ENCODE data around the gene ATP5F1E.

Gene ATP5F1E

GRCh38 chr20:59050437-59050836 lies 18.3 kb upstream of the ATP5F1E start:
- TF ChIP-seq CREB1 (IDR thresholded peaks at IDR 0.05; ENCODE audit: low read depth) (no peak), RAD21 (IDR thresholded peaks at IDR 0.05; ENCODE audit: low read depth) (no peak), ZBTB7A (IDR thresholded peaks at IDR 0.05; ENCODE audit: low read depth) (no peak), YY1 (IDR thresholded peaks at IDR 0.05; ENCODE audit: low read depth) (no peak), CEBPB (IDR thresholded peaks at IDR 0.05) (no peak), NFIC (IDR thresholded peaks at IDR 0.05) (no peak), FOXM1 (IDR thresholded peaks at IDR 0.05; ENCODE audit: borderline replicate concordance, low read depth) (no peak), TCF12 (IDR thresholded peaks at IDR 0.05; ENCODE audit: low read depth) (no peak), MAX (IDR thresholded peaks at IDR 0.05) (no peak), TAF1 (IDR thresholded peaks at IDR 0.05; ENCODE audit: low read depth) (no peak), EGR1 (IDR thresholded peaks at IDR 0.05) (no peak), EP300 (IDR thresholded peaks at IDR 0.05; ENCODE audit: borderline replicate concordance) (no peak), TEAD4 (IDR thresholded peaks at IDR 0.05) (no peak)
- TF ChIP-seq, protein P1, sequence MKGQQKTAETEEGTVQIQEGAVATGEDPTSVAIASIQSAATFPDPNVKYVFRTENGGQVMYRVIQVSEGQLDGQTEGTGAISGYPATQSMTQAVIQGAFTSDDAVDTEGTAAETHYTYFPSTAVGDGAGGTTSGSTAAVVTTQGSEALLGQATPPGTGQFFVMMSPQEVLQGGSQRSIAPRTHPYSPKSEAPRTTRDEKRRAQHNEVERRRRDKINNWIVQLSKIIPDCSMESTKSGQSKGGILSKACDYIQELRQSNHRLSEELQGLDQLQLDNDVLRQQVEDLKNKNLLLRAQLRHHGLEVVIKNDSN (IDR thresholded peaks at IDR 0.05) = no peak
- TF ChIP-seq, protein P2, sequence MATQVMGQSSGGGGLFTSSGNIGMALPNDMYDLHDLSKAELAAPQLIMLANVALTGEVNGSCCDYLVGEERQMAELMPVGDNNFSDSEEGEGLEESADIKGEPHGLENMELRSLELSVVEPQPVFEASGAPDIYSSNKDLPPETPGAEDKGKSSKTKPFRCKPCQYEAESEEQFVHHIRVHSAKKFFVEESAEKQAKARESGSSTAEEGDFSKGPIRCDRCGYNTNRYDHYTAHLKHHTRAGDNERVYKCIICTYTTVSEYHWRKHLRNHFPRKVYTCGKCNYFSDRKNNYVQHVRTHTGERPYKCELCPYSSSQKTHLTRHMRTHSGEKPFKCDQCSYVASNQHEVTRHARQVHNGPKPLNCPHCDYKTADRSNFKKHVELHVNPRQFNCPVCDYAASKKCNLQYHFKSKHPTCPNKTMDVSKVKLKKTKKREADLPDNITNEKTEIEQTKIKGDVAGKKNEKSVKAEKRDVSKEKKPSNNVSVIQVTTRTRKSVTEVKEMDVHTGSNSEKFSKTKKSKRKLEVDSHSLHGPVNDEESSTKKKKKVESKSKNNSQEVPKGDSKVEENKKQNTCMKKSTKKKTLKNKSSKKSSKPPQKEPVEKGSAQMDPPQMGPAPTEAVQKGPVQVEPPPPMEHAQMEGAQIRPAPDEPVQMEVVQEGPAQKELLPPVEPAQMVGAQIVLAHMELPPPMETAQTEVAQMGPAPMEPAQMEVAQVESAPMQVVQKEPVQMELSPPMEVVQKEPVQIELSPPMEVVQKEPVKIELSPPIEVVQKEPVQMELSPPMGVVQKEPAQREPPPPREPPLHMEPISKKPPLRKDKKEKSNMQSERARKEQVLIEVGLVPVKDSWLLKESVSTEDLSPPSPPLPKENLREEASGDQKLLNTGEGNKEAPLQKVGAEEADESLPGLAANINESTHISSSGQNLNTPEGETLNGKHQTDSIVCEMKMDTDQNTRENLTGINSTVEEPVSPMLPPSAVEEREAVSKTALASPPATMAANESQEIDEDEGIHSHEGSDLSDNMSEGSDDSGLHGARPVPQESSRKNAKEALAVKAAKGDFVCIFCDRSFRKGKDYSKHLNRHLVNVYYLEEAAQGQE (IDR thresholded peaks at IDR 0.05; ENCODE audit: low read depth) = no peak

DNA sequence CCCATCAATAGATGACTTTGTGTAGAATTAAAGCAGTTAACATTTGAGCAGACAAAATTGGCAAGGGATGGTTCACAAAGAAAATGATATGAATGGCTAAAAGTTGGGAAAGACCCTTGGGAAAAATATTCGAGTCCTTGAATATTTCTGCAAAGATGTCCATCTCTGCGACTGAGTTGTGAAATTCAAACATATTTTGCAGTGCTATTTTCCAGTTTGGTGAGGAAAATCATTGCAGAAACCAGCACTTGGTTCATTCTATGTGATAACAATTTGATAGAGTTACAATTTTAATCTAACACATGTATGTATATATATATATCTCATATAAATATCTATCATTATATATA lies 16.5 kb upstream of the ATP5F1E start:
- TF ChIP-seq, protein P1 (IDR thresholded peaks at IDR 0.05) = no peak
- no peak for TF ChIP-seq YY1 (IDR thresholded peaks at IDR 0.05; ENCODE audit: low read depth)
- no peak for TF ChIP-seq CREB1 (IDR thresholded peaks at IDR 0.05; ENCODE audit: low read depth)
- TF ChIP-seq, protein P2 (IDR thresholded peaks at IDR 0.05; ENCODE audit: low read depth) = no peak
- TF ChIP-seq TEAD4 (IDR thresholded peaks at IDR 0.05) = no peak
- no peak for TF ChIP-seq NFIC (IDR thresholded peaks at IDR 0.05)
- no peak for TF ChIP-seq EGR1 (IDR thresholded peaks at IDR 0.05)
- TF ChIP-seq MAX (IDR thresholded peaks at IDR 0.05) = no peak
- no peak for TF ChIP-seq FOXM1 (IDR thresholded peaks at IDR 0.05; ENCODE audit: borderline replicate concordance, low read depth)
- TF ChIP-seq CEBPB (IDR thresholded peaks at IDR 0.05) = no peak
- no peak for TF ChIP-seq TAF1 (IDR thresholded peaks at IDR 0.05; ENCODE audit: low read depth)
- TF ChIP-seq ZBTB7A (IDR thresholded peaks at IDR 0.05; ENCODE audit: low read depth) = no peak
- no peak for TF ChIP-seq EP300 (IDR thresholded peaks at IDR 0.05; ENCODE audit: borderline replicate concordance)

DNA sequence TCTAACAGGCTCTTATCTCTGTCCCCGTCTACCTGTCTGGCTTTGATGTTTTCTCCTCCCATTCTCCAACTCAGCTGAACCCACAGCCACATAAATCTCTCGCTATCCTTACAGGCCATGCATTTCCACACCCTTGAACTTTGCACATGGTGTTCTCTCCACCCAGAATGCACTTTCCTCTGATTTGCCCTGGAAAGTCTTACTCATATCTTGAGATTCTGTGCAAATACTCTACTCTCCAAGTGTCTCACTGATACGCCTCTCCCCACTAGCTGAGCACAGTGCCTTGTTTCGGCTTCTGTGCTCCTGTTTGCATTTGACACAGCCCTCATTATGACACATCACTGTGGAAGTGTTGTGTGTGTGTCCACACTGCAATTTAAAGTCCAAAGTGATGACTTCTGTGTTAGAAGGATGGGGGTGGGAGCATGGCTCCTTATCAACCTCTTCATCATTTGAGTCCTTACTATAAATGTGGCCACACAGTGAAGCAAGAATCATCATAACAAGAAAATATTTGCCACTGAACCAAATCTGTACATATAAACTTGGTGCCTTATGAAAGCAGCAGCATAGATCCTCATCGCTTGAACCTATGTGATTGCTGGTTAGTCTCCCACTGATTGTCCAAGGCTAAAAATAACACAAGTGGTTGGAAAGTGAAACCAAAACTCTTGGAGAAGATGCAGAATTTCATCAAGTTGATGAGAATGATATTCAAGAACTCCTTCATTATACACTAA lies 16.0 kb upstream of the ATP5F1E start:
- no peak for TF ChIP-seq ZBTB7A (IDR thresholded peaks at IDR 0.05; ENCODE audit: low read depth)
- no peak for TF ChIP-seq NFIC (IDR thresholded peaks at IDR 0.05)
- TF ChIP-seq CEBPB (IDR thresholded peaks at IDR 0.05) = no peak

DNA sequence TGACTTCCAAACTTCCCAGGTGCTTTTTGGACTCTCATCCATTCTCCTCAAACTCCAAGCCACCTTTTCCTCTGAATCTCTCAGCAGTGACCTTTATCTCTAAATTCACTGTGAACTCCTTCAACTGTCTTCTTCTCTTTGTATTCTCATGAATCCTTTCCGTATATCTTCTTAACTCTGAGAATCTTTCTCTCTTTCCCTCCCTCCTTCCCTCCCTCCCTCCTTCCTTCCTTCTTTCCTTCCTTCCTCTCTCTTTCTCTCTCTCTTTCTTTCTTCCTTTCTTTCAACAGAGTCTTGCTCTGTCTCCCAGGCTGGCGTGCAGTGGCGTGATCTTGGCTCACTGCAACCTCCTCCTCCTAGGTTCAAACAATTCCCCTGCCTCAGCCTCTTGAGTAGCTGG lies 14.7 kb upstream of the ATP5F1E start:
- TF ChIP-seq, protein P2 (IDR thresholded peaks at IDR 0.05; ENCODE audit: low read depth) = no peak
- TF ChIP-seq, protein P1 (IDR thresholded peaks at IDR 0.05) = no peak
- TF ChIP-seq MAX (IDR thresholded peaks at IDR 0.05) (no peak), RAD21 (IDR thresholded peaks at IDR 0.05; ENCODE audit: low read depth) (no peak), CEBPB (IDR thresholded peaks at IDR 0.05) (no peak), FOXM1 (IDR thresholded peaks at IDR 0.05; ENCODE audit: borderline replicate concordance, low read depth) (no peak), YY1 (IDR thresholded peaks at IDR 0.05; ENCODE audit: low read depth) (no peak), TAF1 (IDR thresholded peaks at IDR 0.05; ENCODE audit: low read depth) (no peak), TCF12 (IDR thresholded peaks at IDR 0.05; ENCODE audit: low read depth) (no peak), ZBTB7A (IDR thresholded peaks at IDR 0.05; ENCODE audit: low read depth) (no peak), EP300 (IDR thresholded peaks at IDR 0.05; ENCODE audit: borderline replicate concordance) (no peak), NFIC (IDR thresholded peaks at IDR 0.05) (no peak), TEAD4 (IDR thresholded peaks at IDR 0.05) (no peak), EGR1 (IDR thresholded peaks at IDR 0.05) (no peak), CREB1 (IDR thresholded peaks at IDR 0.05; ENCODE audit: low read depth) (no peak)
